Epithelial cell of prostate (primary cell): ENCODE results near the gene NTF3.

ENCODE experiments used
- DNase-seq: peaks from one replicate; pipeline ENCODE4 v3.0.0-alpha.2; 2011; ENCODE audit warnings: low read depth, low spot score
- H3K27ac ChIP-seq: fragments of 450-650 bp; 2 replicates; pipeline ENCODE4 v1.5.1; 2017; ENCODE audit warnings: mild to moderate bottlenecking

The NTF3 gene

GRCh38 chr12:5484426-5484825, 52.5 kb downstream of the NTF3 start:
- DNase-seq = no peak
- H3K27ac ChIP-seq = no peak overlapping the region

GRCh38 chr12:5485454-5485853, 53.5 kb downstream of the NTF3 start:
- no peak for DNase-seq
- no peak overlapping the region for H3K27ac ChIP-seq

DNA sequence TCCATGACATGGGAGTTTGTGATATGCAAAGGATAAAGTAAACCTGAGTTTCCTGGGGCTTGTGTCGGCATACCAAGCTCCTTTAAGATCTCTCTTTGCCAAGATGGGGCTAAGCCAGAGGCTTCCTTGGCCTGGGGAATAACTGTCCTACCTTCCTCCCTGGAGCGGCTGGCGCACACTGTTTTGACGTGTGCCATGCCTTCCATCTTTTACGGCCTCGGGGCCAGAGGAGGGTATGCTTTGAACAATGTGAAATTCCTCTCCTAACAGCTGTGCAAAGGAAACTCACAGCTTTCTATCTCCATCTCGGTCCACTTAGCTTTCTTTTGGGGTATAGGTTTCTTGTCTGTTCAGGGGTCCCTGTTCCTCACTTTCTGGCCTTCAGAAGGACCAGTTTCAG, 55.2 kb downstream of the NTF3 start:
- no peak for DNase-seq
- no peak overlapping the region for H3K27ac ChIP-seq

DNA sequence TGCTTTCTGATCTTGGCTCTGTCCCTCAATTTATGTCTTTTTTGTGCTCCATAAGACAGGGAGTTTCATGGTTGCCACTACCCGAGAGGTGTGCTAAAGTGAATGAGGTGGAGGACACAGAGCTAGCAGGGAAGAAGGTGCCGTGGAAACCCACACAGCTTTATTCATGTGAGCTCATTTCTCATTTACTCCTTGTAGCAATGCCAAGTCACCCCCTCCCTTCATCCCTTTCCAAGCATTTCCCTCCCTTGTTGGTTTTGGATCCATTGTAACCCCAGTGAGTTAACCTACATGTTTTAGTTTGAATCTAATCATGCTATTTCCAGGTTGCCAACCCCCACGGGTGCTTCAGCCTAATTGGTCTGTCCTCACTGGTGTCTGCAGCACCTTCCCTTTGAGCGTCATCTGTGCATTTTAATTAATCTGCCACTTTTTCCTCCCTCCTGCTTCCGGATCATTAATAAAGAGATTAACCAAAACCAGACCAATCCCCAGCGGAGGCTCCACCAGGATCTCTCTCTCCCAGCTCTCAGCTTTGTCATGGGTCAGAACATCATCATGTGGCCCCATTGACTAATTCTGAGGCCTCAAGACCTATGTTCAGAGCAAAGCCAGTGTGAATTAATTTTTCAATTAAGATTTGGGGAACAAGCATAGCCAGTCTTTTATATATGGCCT, 56.2 kb downstream of the NTF3 start:
- DNase-seq = no peak
- no peak overlapping the region for H3K27ac ChIP-seq

DNA sequence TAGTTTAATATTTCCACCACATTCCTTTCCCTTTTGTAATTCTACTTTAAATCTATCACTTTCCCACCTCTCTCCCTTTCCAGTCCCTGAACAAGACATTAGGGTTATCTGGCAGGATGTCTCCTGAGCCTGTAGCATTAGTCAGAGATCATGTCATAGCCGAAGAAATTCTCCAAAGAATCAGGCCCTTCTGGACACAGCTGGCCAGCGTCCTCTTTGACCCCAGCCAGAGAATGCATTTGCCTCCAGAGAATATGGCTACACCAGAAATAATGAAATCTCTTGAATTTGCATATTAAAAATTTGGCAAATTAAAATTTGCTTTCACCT, 56.7 kb downstream of the NTF3 start:
- no peak overlapping the region for H3K27ac ChIP-seq
- DNase-seq = no peak

GRCh38 chr12:5489017-5489416, 57.1 kb downstream of the NTF3 start:
- DNase-seq = no peak
- no peak overlapping the region for H3K27ac ChIP-seq

- no peak for DNase-seq
- H3K27ac ChIP-seq = no peak overlapping the region
Observed at GRCh38 chr12:5489760-5490406, 58.0 kb downstream of the NTF3 start.

- no peak overlapping the region for H3K27ac ChIP-seq
- no peak for DNase-seq
Observed at GRCh38 chr12:5492562-5492961, 60.7 kb downstream of the NTF3 start.

- no peak overlapping the region for H3K27ac ChIP-seq
Observed at GRCh38 chr12:5493018-5493417, 61.1 kb downstream of the NTF3 start.

DNA sequence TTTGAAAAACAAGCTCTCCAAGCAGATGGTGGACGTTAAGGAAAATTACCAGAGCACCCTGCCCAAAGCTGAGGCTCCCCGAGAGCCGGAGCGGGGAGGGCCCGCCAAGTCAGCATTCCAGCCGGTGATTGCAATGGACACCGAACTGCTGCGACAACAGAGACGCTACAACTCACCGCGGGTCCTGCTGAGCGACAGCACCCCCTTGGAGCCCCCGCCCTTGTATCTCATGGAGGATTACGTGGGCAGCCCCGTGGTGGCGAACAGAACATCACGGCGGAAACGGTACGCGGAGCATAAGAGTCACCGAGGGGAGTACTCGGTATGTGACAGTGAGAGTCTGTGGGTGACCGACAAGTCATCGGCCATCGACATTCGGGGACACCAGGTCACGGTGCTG, 62.4 kb downstream of the NTF3 start:
- DNase-seq = no peak
- no peak overlapping the region for H3K27ac ChIP-seq

More at GRCh38 chr12:5493018-5493417, 61.1 kb downstream of the NTF3 start:
- no peak for DNase-seq

- H3K27ac ChIP-seq = no peak overlapping the region
- no peak for DNase-seq
Observed at GRCh38 chr12:5497329-5498053, 65.6 kb downstream of the NTF3 start.

DNA sequence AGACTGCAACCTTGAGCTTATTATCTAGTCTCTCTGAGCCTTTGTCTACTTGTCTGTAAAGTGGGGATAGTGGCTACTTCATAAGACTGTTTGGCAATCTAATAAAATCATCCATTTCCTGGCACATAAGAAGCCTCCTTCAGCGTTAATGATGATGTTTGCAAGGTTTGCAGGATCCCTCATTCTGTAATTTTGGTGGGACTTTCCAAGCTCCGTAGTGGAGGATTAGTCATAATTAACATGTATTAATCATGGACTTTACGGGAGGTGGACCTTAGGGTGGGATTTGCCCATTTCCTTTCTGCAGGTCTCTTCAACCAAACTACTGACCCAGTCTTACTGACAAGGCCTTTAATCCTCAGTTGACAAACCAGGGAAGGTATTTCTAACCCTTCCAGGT, 66.2 kb downstream of the NTF3 start:
- no peak overlapping the region for H3K27ac ChIP-seq
- no peak for DNase-seq

- DNase-seq = no peak
Observed at GRCh38 chr12:5498806-5499205, 66.9 kb downstream of the NTF3 start.

GRCh38 chr12:5499566-5500330, 67.8 kb downstream of the NTF3 start:
- H3K27ac ChIP-seq = no peak overlapping the region
- DNase-seq = no peak

More at GRCh38 chr12:5498806-5499205, 66.9 kb downstream of the NTF3 start:
- H3K27ac ChIP-seq = no peak overlapping the region

DNA sequence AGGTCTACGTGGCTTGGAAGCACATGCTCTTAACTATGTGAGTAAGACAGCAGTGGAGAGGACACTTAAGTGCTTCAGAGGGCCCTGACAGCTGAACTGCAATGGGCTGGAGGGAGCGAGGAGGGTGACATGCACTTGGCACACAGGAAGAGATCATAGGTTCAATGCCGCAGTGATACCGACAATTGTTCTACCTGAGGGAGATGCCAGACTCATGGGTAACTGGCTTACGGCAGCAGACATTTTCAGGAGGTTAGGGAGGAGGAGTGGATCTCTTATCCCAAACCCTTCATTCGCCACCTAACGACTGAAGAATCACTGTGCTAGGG, 68.4 kb downstream of the NTF3 start:
- no peak for DNase-seq
- no peak overlapping the region for H3K27ac ChIP-seq

DNA sequence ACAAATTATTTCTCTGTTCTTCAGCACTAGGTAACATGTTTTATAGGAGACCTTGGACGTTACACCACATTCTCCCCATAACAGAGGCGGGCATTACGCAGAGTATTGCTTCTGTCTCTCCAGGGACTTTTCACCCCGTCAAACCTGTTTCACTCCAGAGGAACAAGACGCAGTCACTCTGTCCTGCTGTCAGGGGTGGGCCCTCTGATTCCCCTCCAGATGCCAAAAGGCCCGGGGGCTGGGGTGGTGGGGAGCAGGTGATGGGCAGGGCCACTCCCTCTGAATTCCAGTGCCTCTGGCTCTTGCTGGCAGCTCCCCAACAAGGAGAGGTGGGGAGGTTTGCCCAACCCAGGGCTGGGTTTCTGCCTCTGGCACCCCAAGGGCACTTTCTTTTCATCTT, 71.9 kb downstream of the NTF3 start:
- peak; percentile 10 for DNase-seq

GRCh38 chr12:5505116-5505515, 73.2 kb downstream of the NTF3 start:
- DNase-seq = no peak
- no peak overlapping the region for H3K27ac ChIP-seq

More for the DNA sequence above, 71.9 kb downstream of the NTF3 start:
- no peak overlapping the region for H3K27ac ChIP-seq

- no peak overlapping the region for H3K27ac ChIP-seq
- no peak for DNase-seq
Observed at GRCh38 chr12:5505751-5506150, 73.8 kb downstream of the NTF3 start.

DNA sequence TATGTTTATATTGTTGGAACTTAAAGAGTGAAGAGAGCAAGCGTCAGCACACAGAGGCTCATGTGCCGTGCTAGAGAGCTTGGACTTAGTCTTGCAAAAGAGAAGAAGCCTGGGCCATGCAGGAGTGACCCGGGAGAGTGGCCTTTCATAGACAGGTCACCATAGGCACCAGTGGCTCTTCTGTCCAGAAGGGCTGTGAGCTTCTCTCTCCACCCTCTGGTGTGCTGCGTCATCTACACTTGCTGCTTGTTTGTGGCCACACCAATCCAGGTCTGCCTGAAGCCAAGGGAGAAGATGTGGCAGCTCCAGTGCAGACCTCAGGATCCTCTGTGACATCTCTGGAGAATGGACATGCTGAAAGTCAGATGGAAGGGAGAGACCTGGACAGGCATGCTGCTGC, 74.4 kb downstream of the NTF3 start:
- H3K27ac ChIP-seq = no peak overlapping the region
- no peak for DNase-seq

- DNase-seq = no peak
- H3K27ac ChIP-seq = no peak overlapping the region
Observed at GRCh38 chr12:5506821-5507231, 74.9 kb downstream of the NTF3 start.

DNA sequence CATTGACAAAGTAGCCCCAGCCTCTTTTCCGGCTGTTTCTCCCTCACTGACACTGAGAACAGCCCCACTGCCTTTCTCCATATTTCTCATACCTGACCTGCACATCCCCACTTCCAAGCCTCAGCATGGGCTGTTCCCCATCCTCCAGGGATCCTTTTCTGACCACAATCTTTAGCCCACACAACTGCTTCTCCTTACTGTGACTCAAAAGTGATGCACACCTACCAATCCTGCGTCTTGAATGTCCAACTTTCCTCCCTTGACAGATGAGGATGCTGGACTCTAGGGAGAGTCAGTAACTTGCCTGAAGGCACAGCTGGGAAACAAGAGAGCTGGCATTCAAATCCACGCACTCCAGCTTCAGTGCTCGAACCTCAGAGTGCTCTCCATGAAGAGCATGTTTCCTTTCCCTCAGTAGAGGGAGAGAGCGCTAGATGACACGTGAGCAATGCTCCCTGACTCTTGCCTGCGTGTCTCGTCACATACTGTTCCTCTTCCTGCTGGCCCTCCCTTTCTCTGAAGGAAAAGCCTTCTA, 75.6 kb downstream of the NTF3 start:
- DNase-seq = no peak
- no peak overlapping the region for H3K27ac ChIP-seq
